HG02938 (cell line): ENCODE measurements around the gene ATP6V1G1.
"Not testable (repeated sequence)": the region's sequence is repeated elsewhere in the genome, so short reads cannot be mapped to it uniquely, and the experiment has no call there.

Experiments used
- ATAC-seq: cut with Tn5 transposase; IDR thresholded peaks from one replicate; pipeline ENCODE4 v1.9.1; 2021; ENCODE audit warnings: mild to moderate bottlenecking, moderate library complexity; ENCODE audit not compliant: unreplicated experiment

The ATP6V1G1 gene, protein sequence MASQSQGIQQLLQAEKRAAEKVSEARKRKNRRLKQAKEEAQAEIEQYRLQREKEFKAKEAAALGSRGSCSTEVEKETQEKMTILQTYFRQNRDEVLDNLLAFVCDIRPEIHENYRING

DNA sequence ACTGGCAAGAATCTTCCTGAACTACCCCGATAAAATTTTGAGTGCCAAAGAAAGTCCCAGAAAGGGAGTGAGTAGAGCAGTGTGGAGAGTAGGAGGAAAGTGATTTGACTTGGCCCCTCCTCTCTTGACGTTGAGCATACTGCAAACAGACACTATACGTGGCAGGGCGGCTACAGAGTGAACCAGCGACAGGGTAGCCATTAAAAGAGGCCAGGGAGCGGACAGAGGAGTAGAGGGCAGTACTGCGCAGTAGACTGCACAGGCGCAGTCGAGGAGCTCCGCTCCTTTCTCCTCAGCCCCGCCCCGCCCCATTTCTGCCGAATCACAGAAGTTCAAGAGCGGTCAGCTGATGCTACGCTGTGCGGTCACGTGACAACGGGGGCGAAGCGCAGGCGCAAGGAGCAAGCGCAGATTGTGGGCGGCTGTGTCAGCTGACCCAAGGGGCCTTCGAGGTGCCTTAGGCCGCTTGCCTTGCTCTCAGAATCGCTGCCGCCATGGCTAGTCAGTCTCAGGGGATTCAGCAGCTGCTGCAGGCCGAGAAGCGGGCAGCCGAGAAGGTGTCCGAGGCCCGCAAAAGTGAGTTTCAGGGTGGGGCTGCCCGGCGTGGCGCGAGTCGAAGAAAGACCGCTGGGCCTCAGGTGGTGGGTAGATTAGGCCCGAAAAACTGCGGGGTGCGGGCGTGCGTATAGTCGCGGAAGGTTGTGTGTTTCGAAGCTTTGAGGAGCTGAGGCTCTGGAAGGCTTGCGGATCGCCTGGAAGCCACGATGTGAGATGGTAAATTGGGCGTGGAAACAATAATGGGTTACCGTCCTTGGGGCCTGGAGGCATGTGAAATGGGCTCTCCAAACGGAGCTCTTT lies at the start of gene ATP6V1G1:
TSS of gene ATP6V1G1 (plus strand) at position 425 of the 858 bp plus-strand sequence. CDS start at position 495, 70 bp downstream.
- ATAC-seq, result peak; percentile 93

DNA sequence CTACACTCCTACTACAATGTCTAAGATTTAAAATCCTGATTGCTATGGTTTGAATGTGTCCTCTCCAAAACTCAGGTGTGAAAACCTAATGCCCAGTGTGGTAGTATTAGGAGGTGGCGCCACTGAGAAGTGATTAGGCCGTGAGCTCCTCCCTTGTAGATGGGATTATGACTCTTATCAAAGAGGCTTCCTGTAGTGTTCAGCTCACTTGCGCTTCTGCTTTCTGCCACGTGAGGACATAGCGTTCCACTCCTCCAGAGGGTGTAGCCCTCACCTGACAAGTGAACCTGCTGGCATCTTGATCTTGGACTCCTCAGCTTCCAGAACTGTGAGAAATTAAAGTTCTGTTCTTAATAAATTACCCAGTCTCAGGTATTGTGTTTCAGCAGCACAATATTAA lies 49.3 kb upstream of the ATP6V1G1 start:
- ATAC-seq, result peak; percentile 84

DNA sequence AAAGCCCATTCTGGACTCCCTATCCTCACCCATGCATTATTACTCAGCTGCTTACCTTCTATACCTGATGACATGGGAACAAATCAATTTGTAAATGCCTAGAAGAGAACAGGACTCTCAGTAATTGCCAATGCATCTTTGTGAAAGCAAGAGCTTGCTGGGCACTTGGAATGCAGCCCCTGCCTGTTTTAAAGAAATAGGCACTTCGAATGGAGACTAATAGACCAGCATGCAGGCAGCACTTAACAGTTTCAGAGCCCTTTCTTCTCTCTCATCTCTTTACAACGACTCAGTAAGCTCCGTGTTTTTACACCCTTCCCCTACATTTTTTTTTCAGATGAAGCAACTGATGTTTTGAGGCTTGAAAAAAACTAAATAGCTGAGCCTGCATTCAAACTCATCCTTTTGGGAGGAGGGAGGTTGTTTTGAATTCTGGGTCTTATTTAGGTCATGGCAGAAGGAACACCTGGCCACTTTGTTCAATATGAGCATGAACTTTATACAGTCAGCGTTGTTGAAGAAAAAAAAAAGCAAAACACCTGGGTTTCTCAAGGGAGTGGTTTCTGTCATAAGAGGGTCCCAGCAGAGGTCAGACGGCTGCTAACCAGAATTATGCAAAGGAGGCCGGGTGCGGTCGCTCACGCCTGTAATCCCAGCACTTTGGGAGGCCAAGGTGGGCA lies 47.7 kb upstream of the ATP6V1G1 start:
- no peak for ATAC-seq

DNA sequence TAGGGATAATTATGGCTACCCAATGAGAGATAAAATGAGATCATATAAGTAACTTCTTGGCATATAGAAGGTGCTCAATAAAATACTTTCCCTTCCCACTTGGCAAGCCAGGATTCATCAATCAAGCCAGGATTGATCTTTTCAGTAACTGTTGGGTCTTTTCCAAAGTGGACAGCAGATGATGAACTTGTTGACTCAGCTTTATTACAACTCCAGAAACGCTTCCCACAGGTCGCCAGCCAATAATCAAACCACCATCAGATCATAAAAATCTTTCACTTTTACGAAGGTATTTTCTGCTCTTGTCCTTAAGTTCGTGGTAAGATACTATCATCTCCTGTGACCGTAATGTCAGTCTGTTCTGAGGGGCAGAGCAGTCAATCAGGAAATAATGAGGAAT lies 42.5 kb upstream of the ATP6V1G1 start:
- ATAC-seq, result no peak

DNA sequence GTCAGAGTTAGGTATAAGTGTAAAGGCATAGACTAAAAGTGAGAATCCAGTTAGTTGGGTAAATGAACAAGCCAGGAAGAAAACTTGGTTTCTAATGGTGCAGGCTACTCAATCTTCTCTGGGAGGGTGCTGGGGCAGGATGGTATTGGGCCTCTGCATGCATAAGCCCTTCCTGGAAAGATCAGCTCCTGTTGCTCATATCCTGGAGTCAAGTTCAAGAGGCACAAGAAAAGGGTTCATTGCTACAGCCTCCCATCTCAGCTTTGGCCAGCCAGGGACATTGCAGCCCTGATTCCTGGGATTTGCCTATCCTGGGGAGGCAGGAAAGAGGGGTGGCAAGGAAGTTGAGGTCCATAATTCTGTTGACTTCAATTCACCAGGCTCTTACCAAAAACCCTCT lies 40.7 kb upstream of the ATP6V1G1 start:
- no peak for ATAC-seq

DNA sequence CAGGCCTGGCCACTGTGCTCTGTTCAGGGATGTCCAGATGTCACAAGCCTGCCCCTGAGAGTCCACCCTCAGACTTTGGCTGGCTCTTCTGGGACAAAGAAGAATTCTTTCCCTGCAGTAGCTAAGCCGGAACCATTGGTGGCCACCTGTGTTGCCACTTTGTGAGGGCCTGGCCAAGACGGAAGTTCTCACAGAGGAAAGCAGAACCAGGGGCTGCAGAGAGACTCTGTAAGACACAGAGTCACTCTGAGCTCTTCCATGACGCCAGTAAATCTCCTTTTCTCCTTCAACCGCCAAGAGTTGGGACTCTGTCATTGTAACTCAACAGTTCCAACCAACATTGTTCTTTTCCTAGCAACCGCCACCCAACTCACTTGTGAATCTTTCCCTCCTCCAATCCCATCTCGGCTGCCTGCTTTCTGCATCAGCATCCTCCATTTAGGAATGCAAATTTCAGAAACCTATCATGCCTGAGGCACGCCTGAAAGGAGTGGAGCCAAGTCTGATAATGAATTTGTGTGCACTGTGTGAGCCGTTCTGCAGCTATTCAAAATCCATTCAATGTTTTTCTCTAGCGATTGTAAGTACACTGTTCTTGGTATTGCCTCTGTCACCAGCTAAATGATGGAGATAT lies 37.8 kb upstream of the ATP6V1G1 start:
- no peak for ATAC-seq

DNA sequence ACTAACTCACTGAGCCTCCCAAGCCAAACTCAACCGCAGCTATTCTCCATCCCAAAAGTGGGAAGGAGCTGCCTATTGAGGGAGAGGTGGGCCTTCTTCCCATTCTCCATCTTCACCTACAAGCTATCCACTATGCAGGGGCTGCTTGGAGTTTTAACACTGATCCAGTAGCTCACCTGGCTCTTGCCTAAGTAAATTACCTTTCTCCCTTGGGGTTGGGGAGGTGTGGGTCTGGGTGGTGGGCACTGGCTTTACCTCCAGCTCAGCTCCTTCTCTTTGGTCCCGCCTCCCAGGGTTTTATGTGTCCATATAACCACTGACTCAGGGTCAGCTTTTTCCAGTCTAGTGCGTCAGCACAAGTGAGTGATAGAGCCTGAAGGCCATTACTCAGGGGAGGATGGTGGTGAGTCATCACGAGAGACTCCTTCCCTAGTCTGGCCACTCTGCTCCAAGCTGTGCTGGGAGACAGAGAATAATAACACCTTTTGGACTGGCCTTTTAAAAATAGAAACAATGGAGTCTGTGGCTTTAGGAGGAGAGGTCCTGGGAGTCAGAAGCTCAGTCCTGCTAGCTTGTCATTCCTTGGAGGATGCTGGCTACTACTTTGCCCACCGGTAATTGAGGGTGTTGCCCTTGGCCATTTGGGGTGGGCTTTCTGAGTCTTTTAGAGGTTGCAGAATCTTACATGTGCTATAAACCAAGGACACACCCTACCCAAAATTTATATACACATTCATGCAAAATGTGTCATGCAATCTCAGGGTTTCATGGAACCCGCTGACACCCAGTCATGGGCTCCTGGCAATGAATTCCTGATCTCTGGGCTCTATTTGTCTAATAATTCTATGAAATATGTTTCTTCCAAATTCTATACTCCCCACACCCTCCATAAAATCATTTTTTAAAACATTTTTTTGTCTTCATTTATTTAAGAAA lies 35.6 kb upstream of the ATP6V1G1 start:
- ATAC-seq, result no peak

DNA sequence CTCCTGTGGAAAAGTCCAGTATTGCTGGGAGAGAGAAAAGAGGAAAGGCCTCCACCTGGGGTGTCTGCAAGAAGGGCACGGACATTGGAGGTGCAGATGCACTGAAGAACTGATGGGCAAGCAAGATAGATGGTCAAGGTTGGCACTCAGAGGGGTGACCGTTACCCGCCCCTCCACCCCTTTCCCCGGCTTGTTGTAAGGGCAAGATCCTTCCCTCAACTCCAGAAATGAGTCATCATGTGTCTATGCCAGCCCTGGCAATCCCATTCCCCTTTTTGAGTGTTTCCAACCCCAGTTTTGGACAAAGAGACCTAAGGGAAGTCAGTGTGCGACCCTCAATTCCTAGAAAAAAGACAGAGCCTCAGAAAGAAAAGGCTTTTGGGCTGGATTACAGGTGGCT lies 34.9 kb upstream of the ATP6V1G1 start:
- ATAC-seq, result no peak

DNA sequence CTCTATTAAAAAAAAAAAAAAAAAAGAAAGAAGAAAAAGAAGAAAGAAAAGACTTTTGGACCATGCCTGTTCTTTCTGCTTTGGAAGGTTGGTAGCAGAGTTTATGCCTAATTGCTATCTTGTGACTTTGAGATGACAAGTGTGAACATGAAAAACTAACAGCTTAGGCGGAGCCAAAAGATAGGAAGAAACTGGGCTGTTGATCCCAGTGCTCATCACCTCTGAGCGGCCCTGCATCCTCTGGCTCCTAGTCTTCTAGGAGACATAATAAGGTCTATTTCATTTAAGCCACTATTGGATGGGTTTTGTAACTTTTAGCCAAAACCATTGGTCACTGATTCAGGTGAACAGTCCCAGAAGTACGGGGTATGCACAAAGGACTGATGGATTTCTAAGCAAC lies 34.4 kb upstream of the ATP6V1G1 start:
- no peak for ATAC-seq

DNA sequence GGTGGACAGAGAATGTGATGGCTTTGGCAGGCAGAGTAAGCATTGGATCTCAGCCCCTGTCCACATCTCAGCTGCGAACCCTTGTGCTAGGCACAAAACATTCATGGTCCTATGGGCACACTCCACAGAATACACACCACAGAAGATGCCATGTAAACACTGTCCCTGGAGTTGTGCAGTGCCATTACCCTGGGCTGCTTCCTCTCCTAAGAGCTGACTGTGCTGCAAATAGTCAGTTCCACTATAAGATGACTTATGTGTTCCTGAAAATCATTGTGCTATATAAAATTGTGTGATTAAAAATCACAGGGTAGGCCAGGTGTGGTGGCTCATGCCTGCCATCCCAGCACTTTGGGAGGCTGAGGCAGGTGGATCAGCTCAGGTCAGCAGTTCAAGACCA lies 31.9 kb upstream of the ATP6V1G1 start:
- no peak for ATAC-seq

DNA sequence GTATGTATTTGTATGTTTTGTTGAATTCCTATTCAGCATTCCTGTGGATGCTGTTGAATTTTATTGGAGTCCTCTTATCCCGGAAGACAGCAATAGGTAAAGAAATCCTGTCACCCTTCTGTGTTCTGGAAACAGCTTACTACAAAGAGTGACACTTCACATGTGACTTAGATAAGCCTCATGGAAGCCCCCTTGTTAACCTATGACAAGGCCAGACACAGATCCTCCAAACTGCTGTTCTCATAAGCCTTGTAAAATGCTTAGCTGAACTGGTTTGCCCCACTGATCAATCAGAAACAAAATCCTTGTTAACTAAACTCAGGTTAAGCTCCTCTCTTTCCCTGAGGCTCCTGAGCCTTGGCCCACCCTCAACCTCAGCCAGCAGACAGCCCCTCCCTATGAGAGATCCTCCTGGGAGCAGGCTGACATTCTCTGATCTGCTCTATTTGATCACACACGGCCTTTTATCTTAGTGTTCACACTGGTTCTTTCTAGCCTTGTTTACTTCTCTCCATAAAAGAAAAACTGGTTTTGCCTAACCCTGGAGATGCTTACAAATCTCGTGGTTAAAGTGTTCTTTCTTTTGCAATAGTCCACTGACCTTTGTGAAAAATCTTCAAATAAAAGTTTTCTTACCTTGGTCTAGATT lies 29.4 kb upstream of the ATP6V1G1 start:
- ATAC-seq, result no peak

DNA sequence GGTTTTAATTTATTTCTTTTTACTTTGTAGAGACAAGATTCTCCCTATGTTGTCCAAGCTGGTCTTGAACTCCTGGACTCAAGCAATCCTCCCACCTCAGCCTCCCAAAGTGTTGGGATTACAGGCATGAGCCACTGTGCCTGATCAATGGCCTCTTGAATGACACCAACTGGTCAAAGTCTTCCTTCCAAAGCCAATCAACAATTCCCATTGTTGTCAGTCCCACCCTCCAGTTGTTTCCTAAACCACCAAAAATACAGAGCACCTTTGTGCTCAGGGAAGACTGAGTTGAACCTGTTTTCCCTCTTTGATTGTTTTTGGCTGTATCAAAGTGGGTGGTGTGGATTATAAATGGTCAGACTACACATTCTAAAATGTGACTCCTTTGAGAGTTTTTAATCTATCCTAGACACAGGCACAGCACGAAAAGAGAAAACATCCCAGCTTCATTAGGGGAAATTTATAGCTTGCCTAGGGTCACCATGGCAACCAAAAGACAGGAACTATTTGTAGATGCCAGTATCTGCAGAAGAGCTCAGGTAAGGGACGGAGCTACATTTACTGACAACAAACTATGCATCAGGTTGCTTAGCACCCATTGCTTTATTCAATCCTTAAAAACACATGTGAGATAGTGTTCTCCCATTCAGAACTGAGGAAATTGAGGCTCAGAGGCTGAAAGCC lies 27.6 kb upstream of the ATP6V1G1 start:
- ATAC-seq, result no peak

DNA sequence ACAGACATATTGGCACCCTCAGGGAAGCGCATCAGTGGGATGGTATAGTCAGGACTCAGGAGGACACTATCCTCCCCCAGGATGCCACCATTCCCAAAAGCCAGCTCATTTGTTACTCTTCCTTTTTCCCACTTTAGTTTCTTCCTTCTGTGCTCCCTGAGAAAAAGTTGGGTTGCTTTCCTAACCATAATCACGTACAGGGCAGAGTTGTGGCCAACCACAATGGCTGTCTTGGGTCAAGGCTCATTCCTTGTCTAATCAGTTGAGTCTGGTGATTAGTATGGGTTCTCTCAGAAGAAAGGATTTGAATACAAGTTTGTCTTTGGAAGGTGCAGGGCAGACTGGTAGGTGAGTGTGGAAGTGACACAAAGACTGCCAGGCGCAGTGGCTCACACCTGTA lies 26.6 kb upstream of the ATP6V1G1 start:
- no peak for ATAC-seq

DNA sequence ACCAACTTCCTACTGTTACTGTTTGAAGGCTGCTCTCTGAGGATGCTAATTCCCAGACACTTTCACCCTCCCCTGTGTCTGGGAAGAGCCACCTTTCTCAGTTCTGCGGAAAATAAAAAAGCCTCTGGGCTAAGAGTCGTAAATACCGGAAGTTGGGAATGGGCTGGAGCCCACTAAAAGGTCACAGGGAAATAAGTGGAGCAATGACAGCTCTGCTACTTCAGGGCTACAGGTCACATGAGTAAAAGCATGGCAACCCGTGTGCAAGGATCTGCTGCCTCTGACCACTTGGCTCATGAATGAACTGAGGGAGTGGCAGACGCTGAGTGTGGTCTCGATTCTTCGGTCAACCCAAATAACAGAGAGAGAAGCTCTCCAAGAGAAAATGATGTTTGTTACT lies 25.8 kb upstream of the ATP6V1G1 start:
- ATAC-seq, result no peak

DNA sequence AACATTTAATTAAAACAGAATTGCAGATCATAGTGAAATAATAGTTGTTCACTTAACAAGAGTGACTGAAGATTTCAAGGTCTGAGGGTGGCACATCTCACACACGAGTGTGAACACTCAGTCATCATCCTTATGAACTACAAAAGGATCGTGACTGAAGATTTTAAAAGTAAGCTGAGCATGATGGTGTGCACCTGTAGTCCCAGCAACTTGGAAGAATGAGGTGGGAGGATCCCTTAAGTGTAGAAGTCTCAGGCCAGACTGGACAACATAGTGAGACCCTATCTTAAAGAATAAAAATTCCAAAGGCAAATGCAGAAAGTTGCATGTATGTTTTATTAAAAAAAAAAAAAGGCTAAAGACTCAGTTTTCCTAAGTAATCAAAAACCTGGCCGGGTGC lies 22.4 kb upstream of the ATP6V1G1 start:
- no peak for ATAC-seq

DNA sequence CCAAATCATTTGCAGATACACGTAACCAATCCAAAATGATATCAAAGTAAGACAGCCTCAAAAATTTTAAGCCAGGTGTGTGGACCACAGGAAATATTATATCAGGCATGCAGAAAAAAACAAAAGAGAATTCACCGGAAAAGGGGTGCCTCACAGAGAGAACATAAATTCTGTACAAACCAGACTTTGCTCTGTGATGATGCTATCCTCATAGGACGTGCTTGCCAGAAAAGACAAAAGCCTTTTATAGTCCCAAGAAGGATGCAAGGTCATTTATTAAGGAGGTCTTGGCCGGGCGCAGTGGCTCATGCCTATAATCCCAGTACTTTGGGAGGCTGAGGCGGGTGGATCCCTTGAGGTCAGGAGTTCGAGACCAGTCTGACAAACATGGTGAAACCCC lies 16.8 kb upstream of the ATP6V1G1 start:
- no peak for ATAC-seq

DNA sequence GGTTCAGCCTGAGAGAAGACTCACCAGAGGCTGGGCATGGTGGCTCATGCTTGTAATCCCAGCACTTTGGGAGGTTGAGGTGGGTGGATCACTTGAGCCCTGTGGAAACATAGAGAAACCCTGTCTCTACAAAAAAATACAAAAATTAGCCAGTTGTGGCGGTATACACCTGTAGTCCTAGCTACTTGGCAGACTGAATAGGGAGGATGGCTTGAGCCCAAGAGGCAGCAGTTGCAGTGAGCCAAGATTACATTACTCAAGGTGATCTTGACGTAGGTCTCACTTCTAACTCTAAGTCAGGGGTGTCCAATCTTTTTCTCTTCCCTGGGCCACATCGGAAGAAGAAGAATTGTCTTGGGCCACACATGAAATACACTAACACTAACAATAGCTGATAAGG lies 16.2 kb upstream of the ATP6V1G1 start:
- no peak for ATAC-seq

DNA sequence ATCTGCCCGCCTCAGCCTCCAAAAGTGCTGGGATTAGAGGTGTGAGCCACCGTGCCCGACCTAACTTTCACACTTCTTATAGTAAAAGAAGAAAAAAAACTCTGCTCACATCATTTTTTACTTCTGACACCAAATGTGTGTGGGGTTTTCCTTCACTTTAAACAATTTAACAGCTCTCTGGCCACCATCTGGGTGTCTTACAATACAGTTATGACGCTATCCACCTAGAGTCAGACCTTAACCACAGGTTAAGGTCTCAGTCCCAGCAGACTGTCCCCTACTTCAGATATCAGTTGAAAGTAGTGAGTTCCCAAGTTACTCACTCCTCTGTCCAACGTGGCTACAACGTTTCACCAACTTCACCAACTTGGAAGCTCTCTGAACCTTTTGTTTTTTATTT lies 15.4 kb upstream of the ATP6V1G1 start:
- no peak for ATAC-seq

DNA sequence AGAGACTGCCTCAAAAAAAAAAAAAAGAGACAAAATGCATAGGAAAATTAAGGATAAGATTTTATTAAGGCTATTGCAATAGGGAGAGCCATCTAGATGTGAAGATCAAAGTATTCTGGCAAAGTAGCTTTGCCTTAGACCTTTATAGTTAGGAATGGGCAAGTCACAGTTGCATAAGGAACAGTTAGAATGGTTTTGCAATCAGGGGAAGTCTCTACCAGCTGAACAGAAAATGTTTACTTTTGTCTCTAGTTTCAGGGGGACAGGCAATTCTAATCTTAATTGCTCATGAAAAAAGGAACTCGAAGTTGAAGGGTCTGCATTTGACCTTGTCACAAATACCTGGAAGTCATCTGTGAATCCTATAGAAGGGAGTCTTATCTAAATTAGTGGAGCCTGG lies 13.1 kb upstream of the ATP6V1G1 start:
- no peak for ATAC-seq

DNA sequence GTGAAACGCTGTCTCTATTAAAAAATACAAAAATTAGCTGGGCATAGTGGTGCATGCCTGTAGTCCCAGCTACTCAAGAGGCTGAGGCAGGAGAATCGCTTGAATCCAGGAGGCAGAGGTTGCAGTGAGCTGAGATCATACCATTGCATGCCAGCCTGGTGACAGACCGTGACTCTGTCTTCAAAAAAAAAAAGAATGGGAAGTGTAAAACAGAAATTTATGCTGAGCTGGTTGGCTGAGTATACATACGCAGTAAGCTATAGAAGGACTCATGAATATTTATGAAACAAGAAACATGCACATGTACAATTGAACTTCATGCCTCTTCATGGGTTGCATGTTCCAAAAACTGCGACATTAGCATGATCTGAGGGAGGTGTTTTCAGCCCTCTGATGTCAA lies 10.8 kb upstream of the ATP6V1G1 start:
- not testable (repeated sequence) for ATAC-seq
